Stimulated activated CD8-positive, alpha-beta memory T cell treated with anti-CD3 and anti-CD28 coated beads, Interleukin-15, amount 100 ng/mL, for 4 hours (primary cell): ENCODE results near the gene DNLZ.

ENCODE experiments used
- DNase-seq, 2 donors: peaks; one replicate each; pipeline ENCODE4 v3.0.0-alpha.2; 2020; ENCODE audit warnings: low read depth in 2 of 2

The DNLZ gene

GRCh38 chr9:136376457-136376856, 12.9 kb upstream of the DNLZ start:
- DNase-seq = no peak

- DNase-seq = no peak
These were observed 11.6 kb upstream of the DNLZ start for GRCh38 chr9:136375096-136375495.

- DNase-seq = no peak
These were observed 10.6 kb upstream of the DNLZ start for GRCh38 chr9:136374183-136374575.

GRCh38 chr9:136373300-136374182, 10.0 kb upstream of the DNLZ start, which contains the start of gene CARD9:
CARD9 (minus strand) TSS chr9:136373669; CDS start chr9:136372078, 1,591 bp downstream.
- DNase-seq = no peak

- DNase-seq = no peak
These were observed 9.2 kb upstream of the DNLZ start for GRCh38 chr9:136372561-136373299.

GRCh38 chr9:136372006-136372405, 8.5 kb upstream of the DNLZ start:
- DNase-seq = no peak

- DNase-seq = no peak
These were observed 8.0 kb upstream of the DNLZ start for GRCh38 chr9:136371533-136371880.

- no peak for DNase-seq
These were observed 7.4 kb upstream of the DNLZ start for GRCh38 chr9:136370687-136371532.

- DNase-seq = no peak
These were observed 6.5 kb upstream of the DNLZ start for GRCh38 chr9:136370037-136370436.

- no peak for DNase-seq
These were observed 4.6 kb upstream of the DNLZ start for GRCh38 chr9:136368190-136368589.

GRCh38 chr9:136367296-136368145, 4.0 kb upstream of the DNLZ start:
- no peak for DNase-seq

- DNase-seq = no peak
These were observed 3.3 kb upstream of the DNLZ start for GRCh38 chr9:136366826-136367225.

- no peak for DNase-seq
These were observed 2.3 kb upstream of the DNLZ start for GRCh38 chr9:136365775-136366222.

- no peak for DNase-seq
These were observed 1.6 kb upstream of the DNLZ start for GRCh38 chr9:136364942-136365774.

GRCh38 chr9:136363949-136364748, 605 bp upstream of the DNLZ start:
- no peak for DNase-seq

- DNase-seq = no peak
These were observed 1.1 kb downstream of the DNLZ start for GRCh38 chr9:136362450-136362784.

- no peak for DNase-seq
These were observed 1.6 kb downstream of the DNLZ start for GRCh38 chr9:136361754-136362449.

GRCh38 chr9:136361047-136361753, 2.3 kb downstream of the DNLZ start:
- DNase-seq = no peak
